GM20000 (cell line): ENCODE measurements around the gene MYOCD.

Experiments used
- DNase-seq: peaks from one replicate; pipeline ENCODE4 v3.0.0; 2012; ENCODE audit warnings: low spot score
- CTCF ChIP-seq: IDR thresholded peaks from 2 replicates; pipeline ENCODE4 v1.5.1; 2012; ENCODE audit warnings: mild to moderate bottlenecking, control low read depth; ENCODE audit errors: extremely low read depth, missing control alignments

Gene MYOCD

GRCh38 chr17:12643822-12644221 lies 21.9 kb upstream of the MYOCD start:
- TF ChIP-seq CTCF: no peak

GRCh38 chr17:12644623-12645022 lies 21.1 kb upstream of the MYOCD start:
- DNase-seq: no peak
- TF ChIP-seq CTCF: no peak

More at GRCh38 chr17:12643822-12644221, 21.9 kb upstream of the MYOCD start:
- no peak for DNase-seq

GRCh38 chr17:12646761-12647422 lies 18.8 kb upstream of the MYOCD start:
- TF ChIP-seq CTCF: no peak
- DNase-seq: no peak

- no peak for TF ChIP-seq CTCF
- no peak for DNase-seq
Measured at GRCh38 chr17:12648498-12648897, 17.2 kb upstream of the MYOCD start.

- TF ChIP-seq CTCF: no peak
- no peak for DNase-seq
Measured at GRCh38 chr17:12655936-12656335, 9.8 kb upstream of the MYOCD start.

GRCh38 chr17:12656354-12656753 lies 9.3 kb upstream of the MYOCD start:
- DNase-seq: no peak
- no peak for TF ChIP-seq CTCF

GRCh38 chr17:12659500-12659899 lies 6.2 kb upstream of the MYOCD start:
- no peak for DNase-seq
- TF ChIP-seq CTCF: no peak
